IMR-90 (cell line): ENCODE data around the gene MRPL57. TPM values are rescaled to one million over a fixed set of nuclear protein-coding genes. Genes with fewer than 3 reads are reported as not detected.

Source experiments
- ATAC-seq: fragments of 200-7000 bp; cut with Tn5 transposase; 2 replicates; pipeline ENCODE4 v1.9.1; 2020; ENCODE audit warnings: low read depth, mild to moderate bottlenecking, moderate library complexity
- BruUV-seq: library from RNA; stranded (reverse); fragments of 400-500 nt; replicated peaks from 2 replicates; lab custom pipeline; 2021; lab: Mats Ljungman, UMichigan
- CTCF ChIA-PET: fragments of 300-600 bp; formaldehyde crosslinking; extraction: SDS; loops from one replicate; lab custom pipeline; 2021; ENCODE audit warnings: antibody characterized with exemption; lab: Yijun Ruan, JAX
- POLR2A ChIA-PET: fragments of 300-600 bp; sonication (Branson Sonifier 250); formaldehyde crosslinking; loops from one replicate; lab custom pipeline; 2022; ENCODE audit warnings: antibody characterized with exemption; ENCODE audit not compliant: unreplicated experiment; lab: Charles Lee
- DNase-seq: peaks from one replicate; pipeline ENCODE4 v3.0.0; 2013
- H2AFZ ChIP-seq: replicated peaks from 2 replicates; pipeline ENCODE3; 2013; ENCODE audit warnings: low read length, mild to moderate bottlenecking; ENCODE audit not compliant: poor library complexity
- H2AK5ac ChIP-seq: 2 replicates; pipeline ENCODE4 v1.6.1; 2013; ENCODE audit warnings: low read depth, low read length, inconsistent platforms
- H2AK9ac ChIP-seq: replicated peaks from 2 replicates; pipeline ENCODE3; 2013; ENCODE audit warnings: mild to moderate bottlenecking, low read depth, low read length, moderate library complexity; ENCODE audit not compliant: poor library complexity
- H2BK120ac ChIP-seq: 2 replicates; pipeline ENCODE4 v1.6.1; 2013; ENCODE audit warnings: low read depth, low read length, inconsistent platforms
- H2BK15ac ChIP-seq: 3 replicates; pipeline ENCODE4 v1.6.1; 2013; ENCODE audit warnings: low read depth, low read length, inconsistent platforms
- H2BK20ac ChIP-seq: 2 replicates; pipeline ENCODE4 v1.6.1; 2013; ENCODE audit warnings: low read depth, mild to moderate bottlenecking, inconsistent platforms, low read length, moderate library complexity
- H2BK5ac ChIP-seq: 2 replicates; pipeline ENCODE4 v1.6.1; 2013; ENCODE audit warnings: mild to moderate bottlenecking, low read depth, low read length, inconsistent platforms; ENCODE audit not compliant: poor library complexity, severe bottlenecking
- H3K14ac ChIP-seq: replicated peaks from 2 replicates; pipeline ENCODE4 v1.6.1; 2013; ENCODE audit warnings: low read depth, low read length, inconsistent platforms
- H3K18ac ChIP-seq: 2 replicates; pipeline ENCODE4 v1.6.1; 2013; ENCODE audit warnings: low read depth, low read length, control low read depth
- H3K23ac ChIP-seq: 2 replicates; pipeline ENCODE4 v1.6.1; 2013; ENCODE audit warnings: low read depth, low read length, inconsistent platforms
- H3K27ac ChIP-seq: 2 replicates; pipeline ENCODE4 v1.5.1; 2013; ENCODE audit warnings: mild to moderate bottlenecking, control low read depth, low read length; ENCODE audit not compliant: insufficient read depth
- H3K27me3 ChIP-seq: 2 replicates; pipeline ENCODE4 v1.6.1; 2013; ENCODE audit warnings: low read length; ENCODE audit not compliant: control insufficient read depth, insufficient read depth
- H3K36me3 ChIP-seq: 2 replicates; pipeline ENCODE4 v1.6.1; 2013; ENCODE audit warnings: low read length, mixed read lengths; ENCODE audit not compliant: control insufficient read depth, insufficient read depth
- H3K4ac ChIP-seq: 2 replicates; pipeline ENCODE4 v1.6.1; 2013; ENCODE audit warnings: low read depth, low read length, inconsistent platforms
- H3K4me1 ChIP-seq: 2 replicates; pipeline ENCODE4 v1.6.1; 2013; ENCODE audit warnings: low read length, mixed read lengths; ENCODE audit not compliant: control insufficient read depth, insufficient read depth
- H3K4me2 ChIP-seq: 2 replicates; pipeline ENCODE4 v1.6.1; 2013; ENCODE audit warnings: low read depth, mild to moderate bottlenecking, control low read depth, low read length, moderate library complexity
- H3K4me3 ChIP-seq: 2 replicates; pipeline ENCODE4 v1.5.1; 2013; ENCODE audit warnings: low read depth, mild to moderate bottlenecking, control low read depth, low read length, moderate library complexity; ENCODE audit not compliant: insufficient read depth
- H3K56ac ChIP-seq: 2 replicates; pipeline ENCODE4 v1.6.1; 2013; ENCODE audit warnings: low read length, inconsistent platforms; ENCODE audit not compliant: insufficient read depth; ENCODE audit errors: extremely low read depth
- H3K79me1 ChIP-seq, 2 experiments: 2 replicates each; pipeline ENCODE4 v1.6.1; 2013; ENCODE audit warnings: low read length in 2 of 2, inconsistent platforms in 1 of 2, low read depth in 1 of 2
- H3K9ac ChIP-seq: 2 replicates; pipeline ENCODE4 v1.6.1; 2013; ENCODE audit warnings: low read depth, low read length, control low read depth
- H3K9me1 ChIP-seq: 2 replicates; pipeline ENCODE4 v1.6.1; 2013; ENCODE audit warnings: low read length, inconsistent platforms; ENCODE audit not compliant: insufficient read depth
- H3K9me3 ChIP-seq: 2 replicates; pipeline ENCODE4 v1.6.1; 2013; ENCODE audit warnings: low read length; ENCODE audit not compliant: control insufficient read depth, insufficient read depth
- H4K20me1 ChIP-seq: 2 replicates; pipeline ENCODE4 v1.6.1; 2013; ENCODE audit warnings: low read length, inconsistent platforms; ENCODE audit not compliant: insufficient read depth
- H4K5ac ChIP-seq: 2 replicates; pipeline ENCODE4 v1.6.1; 2013; ENCODE audit warnings: mild to moderate bottlenecking, low read depth, low read length, control low read depth
- H4K8ac ChIP-seq, 2 experiments: 2 replicates each; pipeline ENCODE4 v1.6.1; 2013; ENCODE audit warnings: low read depth in 2 of 2, low read length in 2 of 2, control low read depth in 1 of 2, inconsistent platforms in 1 of 2
- H4K91ac ChIP-seq: 2 replicates; pipeline ENCODE4 v1.6.1; 2013; ENCODE audit warnings: low read depth, low read length, inconsistent platforms; ENCODE audit not compliant: insufficient read depth
- BHLHE40 ChIP-seq: fragments of 150-350 bp; IDR thresholded peaks from 2 replicates; pipeline ENCODE4 v1.6.1; 2016; ENCODE audit warnings: mild to moderate bottlenecking, low read depth, low read length
- CEBPB ChIP-seq: IDR thresholded peaks from 2 replicates; pipeline ENCODE4 v1.6.1; 2012; ENCODE audit warnings: low read depth, low read length, improper control_type of control experiment
- CHD1 ChIP-seq: IDR thresholded peaks from 2 replicates; pipeline ENCODE4 v1.6.1; 2012; ENCODE audit warnings: low read depth, low read length, improper control_type of control experiment
- FOS ChIP-seq: fragments of 150-350 bp; IDR thresholded peaks from 2 replicates; pipeline ENCODE4 v1.6.1; 2016; ENCODE audit warnings: low read depth, low read length
- MAFK ChIP-seq: IDR thresholded peaks from 2 replicates; pipeline ENCODE4 v1.6.1; 2012; ENCODE audit warnings: low read depth, low read length, improper control_type of control experiment
- MAZ ChIP-seq: IDR thresholded peaks from 2 replicates; pipeline ENCODE4 v1.6.1; 2012; ENCODE audit warnings: low read depth, mild to moderate bottlenecking, low read length, improper control_type of control experiment, moderate library complexity, borderline replicate concordance
- MXI1 ChIP-seq: IDR thresholded peaks from 2 replicates; pipeline ENCODE4 v1.6.1; 2012; ENCODE audit warnings: low read depth, mild to moderate bottlenecking, low read length, moderate library complexity, borderline replicate concordance
- NFE2L2 ChIP-seq: fragments of 150-350 bp; IDR thresholded peaks from 2 replicates; pipeline ENCODE4 v1.6.1; 2016; ENCODE audit warnings: low read depth, mild to moderate bottlenecking, low read length
- POLR2A ChIP-seq: IDR thresholded peaks from 2 replicates; pipeline ENCODE4 v1.6.1; 2012; ENCODE audit warnings: mild to moderate bottlenecking, low read depth, low read length
- RAD21 ChIP-seq: IDR thresholded peaks from 2 replicates; pipeline ENCODE4 v1.6.1; 2012; ENCODE audit warnings: low read length, improper control_type of control experiment
- RCOR1 ChIP-seq: IDR thresholded peaks from 2 replicates; pipeline ENCODE4 v1.6.1; 2012; ENCODE audit warnings: mild to moderate bottlenecking, low read length, improper control_type of control experiment; ENCODE audit not compliant: insufficient replicate concordance
- RFX5 ChIP-seq: IDR thresholded peaks from 2 replicates; pipeline ENCODE4 v1.8.0; 2012; ENCODE audit warnings: low read depth, mild to moderate bottlenecking, low read length, moderate library complexity
- SMC3 ChIP-seq: fragments of 150-350 bp; IDR thresholded peaks from 2 replicates; pipeline ENCODE4 v1.6.1; 2016; ENCODE audit warnings: low read depth, mild to moderate bottlenecking, antibody characterized with exemption, low read length, moderate library complexity
- USF2 ChIP-seq: fragments of 150-350 bp; IDR thresholded peaks from 2 replicates; pipeline ENCODE4 v1.6.1; 2017; ENCODE audit warnings: mild to moderate bottlenecking, antibody characterized with exemption, low read length, low read depth
- WGBS, 2 experiments: methylation state at CpG; one replicate each; pipeline versions ENCODE4 v1.1.5 to v1.1.7; 2013; ENCODE audit warnings: missing lambda C conversion rate in 2 of 2; ENCODE audit not compliant: insufficient read length in 1 of 2; ENCODE audit errors: extremely low coverage in 2 of 2; 5-methylcytosine and 5-hydroxymethylcytosine counted together
- dilution Hi-C: fragments of 300-500 bp; cut with HindIII; formaldehyde crosslinking; loops from one replicate; pipeline ENCODE4 v1.14.3; 2018; ENCODE audit warnings: low sequenced_read_pairs; ENCODE audit not compliant: unreplicated experiment
- in situ Hi-C: fragments of 300-500 bp; cut with MboI; formaldehyde crosslinking; loops from 3 replicates; pipeline ENCODE4 v1.14.3; 2019; ENCODE audit warnings: low sequenced_read_pairs, inconsistent platforms, mixed read lengths
- intact Hi-C: fragments of 100-400 bp; cut with micrococcal nuclease; formaldehyde crosslinking; loops from 2 replicates; pipeline ENCODE4 v1.10.0; 2022
- polyA plus RNA-seq, 3 experiments: library from polyadenylated mRNA; depleted of rRNA; stranded (reverse); fragments of >200 nt; gene quantifications; 2 replicates each; pipeline ENCODE4 v1.2.3, GENCODE V29; 2012; ENCODE audit warnings: low replicate concordance in 1 of 3
- total RNA-seq: library from RNA; depleted of rRNA; stranded (reverse); fragments of >200 nt; gene quantifications from 2 replicates; pipeline ENCODE4 v1.2.3, GENCODE V29; 2012
- TF ChIP-seq, protein P1 (sequence below): conservative IDR thresholded peaks from 2 replicates; pipeline ENCODE4 v1.5.1; 2012; ENCODE audit warnings: mild to moderate bottlenecking, low read depth, low read length, improper control_type of control experiment
- TF ChIP-seq, protein P2 (sequence below): fragments of 150-350 bp; IDR thresholded peaks from 2 replicates; pipeline ENCODE4 v1.6.1; 2016; ENCODE audit warnings: low read depth, mild to moderate bottlenecking, low read length, moderate library complexity, borderline replicate concordance

MRPL57 gene
- total and polyA plus RNA-seq, 2 of the 4 experiments (the other 2 are of a cell fraction) = 7.0 to 8.0 TPM

- Histone ChIP-seq H2BK20ac (no peak overlapping the region), H3K9me3 (no peaks in the 10 kb centered on the region), H2BK5ac (no peak overlapping the region), H3K9me1 (peaks cover 3% of the 10 kb centered on the region; the same call in 1 of the 2 replicates), H4K5ac (no peak overlapping the region), H4K20me1 (no peaks in the 10 kb centered on the region), H3K14ac (no peak overlapping the region), H4K8ac (no peak overlapping the region), H3K9ac (no peak overlapping the region), H3K18ac (no peak overlapping the region), H3K36me3 (peaks cover 10% of the 10 kb centered on the region), H2BK120ac (no peak overlapping the region), H3K79me1 (peaks cover 2 to 13% of the 10 kb centered on the region in 2 experiments; a peak in 1 of 4 replicates), H4K91ac (no peak overlapping the region), H2AK9ac (no peak overlapping the region), H3K56ac (no peak overlapping the region), H3K4me3 (no peak overlapping the region), H3K4ac (no peak overlapping the region), H3K4me1 (peaks cover 6% of the 10 kb centered on the region; the same call in 1 of the 2 replicates), H3K27ac (no peak overlapping the region), H3K23ac (no peak overlapping the region), H2BK15ac (no peak overlapping the region), H3K4me2 (no peak overlapping the region), H3K27me3 (no peaks in the 10 kb centered on the region), H2AK5ac (no peak overlapping the region), H2AFZ (no peak overlapping the region)
- dilution Hi-C loops = no loop called here
- ChIA-PET CTCF (no interaction called here), POLR2A (no interaction called here)
- TF ChIP-seq RFX5 = no peak
- TF ChIP-seq POLR2A = no peak
- no peak for TF ChIP-seq BHLHE40
- TF ChIP-seq FOS = no peak
- no peak for TF ChIP-seq CHD1
- TF ChIP-seq RAD21 = no peak
- TF ChIP-seq SMC3 = no peak
- no peak for TF ChIP-seq RCOR1
- no peak for TF ChIP-seq MXI1
- TF ChIP-seq MAFK = no peak
- TF ChIP-seq, protein P1, sequence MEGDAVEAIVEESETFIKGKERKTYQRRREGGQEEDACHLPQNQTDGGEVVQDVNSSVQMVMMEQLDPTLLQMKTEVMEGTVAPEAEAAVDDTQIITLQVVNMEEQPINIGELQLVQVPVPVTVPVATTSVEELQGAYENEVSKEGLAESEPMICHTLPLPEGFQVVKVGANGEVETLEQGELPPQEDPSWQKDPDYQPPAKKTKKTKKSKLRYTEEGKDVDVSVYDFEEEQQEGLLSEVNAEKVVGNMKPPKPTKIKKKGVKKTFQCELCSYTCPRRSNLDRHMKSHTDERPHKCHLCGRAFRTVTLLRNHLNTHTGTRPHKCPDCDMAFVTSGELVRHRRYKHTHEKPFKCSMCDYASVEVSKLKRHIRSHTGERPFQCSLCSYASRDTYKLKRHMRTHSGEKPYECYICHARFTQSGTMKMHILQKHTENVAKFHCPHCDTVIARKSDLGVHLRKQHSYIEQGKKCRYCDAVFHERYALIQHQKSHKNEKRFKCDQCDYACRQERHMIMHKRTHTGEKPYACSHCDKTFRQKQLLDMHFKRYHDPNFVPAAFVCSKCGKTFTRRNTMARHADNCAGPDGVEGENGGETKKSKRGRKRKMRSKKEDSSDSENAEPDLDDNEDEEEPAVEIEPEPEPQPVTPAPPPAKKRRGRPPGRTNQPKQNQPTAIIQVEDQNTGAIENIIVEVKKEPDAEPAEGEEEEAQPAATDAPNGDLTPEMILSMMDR = no peak
- no peak for TF ChIP-seq NFE2L2
- TF ChIP-seq CEBPB = no peak
- TF ChIP-seq USF2 = no peak
- TF ChIP-seq, protein P2, sequence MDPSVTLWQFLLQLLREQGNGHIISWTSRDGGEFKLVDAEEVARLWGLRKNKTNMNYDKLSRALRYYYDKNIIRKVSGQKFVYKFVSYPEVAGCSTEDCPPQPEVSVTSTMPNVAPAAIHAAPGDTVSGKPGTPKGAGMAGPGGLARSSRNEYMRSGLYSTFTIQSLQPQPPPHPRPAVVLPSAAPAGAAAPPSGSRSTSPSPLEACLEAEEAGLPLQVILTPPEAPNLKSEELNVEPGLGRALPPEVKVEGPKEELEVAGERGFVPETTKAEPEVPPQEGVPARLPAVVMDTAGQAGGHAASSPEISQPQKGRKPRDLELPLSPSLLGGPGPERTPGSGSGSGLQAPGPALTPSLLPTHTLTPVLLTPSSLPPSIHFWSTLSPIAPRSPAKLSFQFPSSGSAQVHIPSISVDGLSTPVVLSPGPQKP = no peak
- TF ChIP-seq MAZ = no peak
- ATAC-seq (no peak), DNase-seq (no peak)
- WGBS, 2 experiments = 84% methylated on average over 3 of the region's 8 CpGs; no CpG with 5 or more reads in 1 of the 2 experiments
- intact Hi-C loops = no loop called here
- in situ Hi-C loops = no loop called here
- no TSS peak for BruUV-seq
Observed at GRCh38 chr13:21152251-21152899, 24.1 kb upstream of the MRPL57 start.
